GM12801 (cell line): Measurements from ENCODE around the gene DIAPH3.

ENCODE experiments used
- CTCF ChIP-seq: IDR thresholded peaks from one replicate; pipeline ENCODE4 v1.5.1; 2011; ENCODE audit warnings: control low read depth; ENCODE audit not compliant: insufficient read length; ENCODE audit errors: extremely low read depth

DIAPH3 gene

GRCh38 chr13:59689057-59689456, 474.7 kb downstream of the DIAPH3 start:
- TF ChIP-seq CTCF, result no peak

- no peak for TF ChIP-seq CTCF
These were observed 476.8 kb downstream of the DIAPH3 start for GRCh38 chr13:59686798-59687394.

GRCh38 chr13:59684105-59684504, 479.6 kb downstream of the DIAPH3 start:
- TF ChIP-seq CTCF, result no peak

GRCh38 chr13:59681636-59682311, 482.0 kb downstream of the DIAPH3 start:
- no peak for TF ChIP-seq CTCF

- no peak for TF ChIP-seq CTCF
These were observed 483.2 kb downstream of the DIAPH3 start for GRCh38 chr13:59680429-59681024.

- TF ChIP-seq CTCF, result no peak
These were observed 484.5 kb downstream of the DIAPH3 start for GRCh38 chr13:59679254-59679653.

GRCh38 chr13:59677966-59678814, 485.5 kb downstream of the DIAPH3 start:
- TF ChIP-seq CTCF, result no peak
